A549 (cell line): ENCODE results near the gene FADS6. TPM values are rescaled to one million over a fixed set of nuclear protein-coding genes. Genes with fewer than 3 reads are reported as not detected.

Experiments used
- polyA plus RNA-seq, 4 experiments: library from polyadenylated mRNA; depleted of rRNA in 3 of 4; stranded (reverse); fragments of >200 nt; fragmentation: RNase III in 1 of 4; extraction: RNeasy Plus Mini Kit Qiagen cat#74134 plus additional on column Dnase treatment in 1 of 4; gene quantifications; 2 replicates in 3 of 4; 3 replicates in 1 of 4; pipeline ENCODE4 v1.2.3, GENCODE V29; 2011 to 2017

The FADS6 gene
- polyA plus RNA-seq, 2 of the 4 experiments (the other 2 are of a cell fraction), result 0.04 TPM; not detected in 1

Other genes with a start within 250 kb of the FADS6 start
- not detected in 2 replicates for gene CD300LF, start 180.7 kb downstream of the FADS6 start, polyA plus RNA-seq (2011; rRNA removed)
- not detected in 3 replicates for gene CD300LF, start 180.7 kb downstream of the FADS6 start, polyA plus RNA-seq (2017; fragmentation: RNase III; extraction: RNeasy Plus Mini Kit Qiagen cat#74134 plus additional on column Dnase treatment)
- 15.8 and 18.7 TPM in 2 replicates for gene RAB37, start 156.4 kb downstream of the FADS6 start, polyA plus RNA-seq (2011; rRNA removed)
- gene RAB37, start 156.4 kb downstream of the FADS6 start, polyA plus RNA-seq (2017; fragmentation: RNase III; extraction: RNeasy Plus Mini Kit Qiagen cat#74134 plus additional on column Dnase treatment), result 1.1 to 2.8 TPM (median 2.4 TPM) in 3 replicates
- gene NHERF1, start 145.0 kb downstream of the FADS6 start, polyA plus RNA-seq (2011; rRNA removed), result 50.2 and 51.5 TPM in 2 replicates
- gene NHERF1, start 145.0 kb downstream of the FADS6 start, polyA plus RNA-seq (2017; fragmentation: RNase III; extraction: RNeasy Plus Mini Kit Qiagen cat#74134 plus additional on column Dnase treatment), result 34.2 to 41.5 TPM (median 40.8 TPM) in 3 replicates
- gene NAT9, start 117.3 kb downstream of the FADS6 start, polyA plus RNA-seq (2011; rRNA removed), result 42.9 and 43.4 TPM in 2 replicates
- gene NAT9, start 117.3 kb downstream of the FADS6 start, polyA plus RNA-seq (2017; fragmentation: RNase III; extraction: RNeasy Plus Mini Kit Qiagen cat#74134 plus additional on column Dnase treatment), result 63.7 to 74.3 TPM (median 71.4 TPM) in 3 replicates
- gene GRIN2C, start 33.7 kb downstream of the FADS6 start, polyA plus RNA-seq (2011; rRNA removed), result 0.15 and 0.17 TPM in 2 replicates
- gene GRIN2C, start 33.7 kb downstream of the FADS6 start, polyA plus RNA-seq (2017; fragmentation: RNase III; extraction: RNeasy Plus Mini Kit Qiagen cat#74134 plus additional on column Dnase treatment), result 0.28 to 0.77 TPM (median 0.40 TPM) in 3 replicates
- gene FDXR, start 20.6 kb downstream of the FADS6 start, polyA plus RNA-seq (2011; rRNA removed), result 32.5 and 33.0 TPM in 2 replicates
- 43.3 to 51.8 TPM (median 44.5 TPM) in 3 replicates for gene FDXR, start 20.6 kb downstream of the FADS6 start, polyA plus RNA-seq (2017; fragmentation: RNase III; extraction: RNeasy Plus Mini Kit Qiagen cat#74134 plus additional on column Dnase treatment)
- gene USH1G, start 29.6 kb upstream of the FADS6 start, polyA plus RNA-seq (2011; rRNA removed), result 0.05 and 0.12 TPM in 2 replicates
- 0.04 to 0.09 TPM (median 0.07 TPM) in 3 replicates for gene USH1G, start 29.6 kb upstream of the FADS6 start, polyA plus RNA-seq (2017; fragmentation: RNase III; extraction: RNeasy Plus Mini Kit Qiagen cat#74134 plus additional on column Dnase treatment)
- gene OTOP2, start 30.6 kb upstream of the FADS6 start, polyA plus RNA-seq (2011; rRNA removed), result 0.06 and 0.11 TPM in 2 replicates
- gene OTOP2, start 30.6 kb upstream of the FADS6 start, polyA plus RNA-seq (2017; fragmentation: RNase III; extraction: RNeasy Plus Mini Kit Qiagen cat#74134 plus additional on column Dnase treatment), result 0.08 TPM in 1 of 3 replicates, not detected in the others
- not detected in 2 replicates for gene OTOP3, start 42.3 kb upstream of the FADS6 start, polyA plus RNA-seq (2011; rRNA removed)
- gene OTOP3, start 42.3 kb upstream of the FADS6 start, polyA plus RNA-seq (2017; fragmentation: RNase III; extraction: RNeasy Plus Mini Kit Qiagen cat#74134 plus additional on column Dnase treatment), result not detected in 3 replicates
- 11.7 and 15.2 TPM in 2 replicates for gene HID1, start 79.1 kb upstream of the FADS6 start, polyA plus RNA-seq (2011; rRNA removed)
- gene HID1, start 79.1 kb upstream of the FADS6 start, polyA plus RNA-seq (2017; fragmentation: RNase III; extraction: RNeasy Plus Mini Kit Qiagen cat#74134 plus additional on column Dnase treatment), result 3.7 to 6.2 TPM (median 5.2 TPM) in 3 replicates
- 18.0 and 18.5 TPM in 2 replicates for gene CDR2L, start 94.0 kb upstream of the FADS6 start, polyA plus RNA-seq (2011; rRNA removed)
- 26.9 to 34.0 TPM (median 30.0 TPM) in 3 replicates for gene CDR2L, start 94.0 kb upstream of the FADS6 start, polyA plus RNA-seq (2017; fragmentation: RNase III; extraction: RNeasy Plus Mini Kit Qiagen cat#74134 plus additional on column Dnase treatment)
- 86.4 and 127 TPM in 2 replicates for gene MRPL58, start 119.0 kb upstream of the FADS6 start, polyA plus RNA-seq (2011; rRNA removed)
- 89.4 to 105 TPM (median 95.3 TPM) in 3 replicates for gene MRPL58, start 119.0 kb upstream of the FADS6 start, polyA plus RNA-seq (2017; fragmentation: RNase III; extraction: RNeasy Plus Mini Kit Qiagen cat#74134 plus additional on column Dnase treatment)
- gene ATP5PD, start 153.3 kb upstream of the FADS6 start, polyA plus RNA-seq (2011; rRNA removed), result 314 and 333 TPM in 2 replicates
- 429 to 463 TPM (median 440 TPM) in 3 replicates for gene ATP5PD, start 153.3 kb upstream of the FADS6 start, polyA plus RNA-seq (2017; fragmentation: RNase III; extraction: RNeasy Plus Mini Kit Qiagen cat#74134 plus additional on column Dnase treatment)
- gene KCTD2, start 153.6 kb upstream of the FADS6 start, polyA plus RNA-seq (2011; rRNA removed), result 31.3 and 34.1 TPM in 2 replicates
- 16.3 to 18.8 TPM (median 18.6 TPM) in 3 replicates for gene KCTD2, start 153.6 kb upstream of the FADS6 start, polyA plus RNA-seq (2017; fragmentation: RNase III; extraction: RNeasy Plus Mini Kit Qiagen cat#74134 plus additional on column Dnase treatment)
- 19.0 and 20.1 TPM in 2 replicates for gene SLC16A5, start 194.3 kb upstream of the FADS6 start, polyA plus RNA-seq (2011; rRNA removed)
- gene SLC16A5, start 194.3 kb upstream of the FADS6 start, polyA plus RNA-seq (2017; fragmentation: RNase III; extraction: RNeasy Plus Mini Kit Qiagen cat#74134 plus additional on column Dnase treatment), result 19.5 to 27.6 TPM (median 27.2 TPM) in 3 replicates
- gene ARMC7, start 216.3 kb upstream of the FADS6 start, polyA plus RNA-seq (2011; rRNA removed), result 8.5 and 9.5 TPM in 2 replicates
- 11.3 to 13.1 TPM (median 12.6 TPM) in 3 replicates for gene ARMC7, start 216.3 kb upstream of the FADS6 start, polyA plus RNA-seq (2017; fragmentation: RNase III; extraction: RNeasy Plus Mini Kit Qiagen cat#74134 plus additional on column Dnase treatment)
- 54.5 and 73.7 TPM in 2 replicates for gene NT5C, start 238.1 kb upstream of the FADS6 start, polyA plus RNA-seq (2011; rRNA removed)
- 83.8 to 92.2 TPM (median 91.4 TPM) in 3 replicates for gene NT5C, start 238.1 kb upstream of the FADS6 start, polyA plus RNA-seq (2017; fragmentation: RNase III; extraction: RNeasy Plus Mini Kit Qiagen cat#74134 plus additional on column Dnase treatment)